Measurements from ENCODE around the gene CENPP. TPM values are rescaled to one million over a fixed set of nuclear protein-coding genes. Genes with fewer than 3 reads are reported as not detected.
A peak's percentile ranks its signal among the peaks of the same experiment; 100 is the strongest.

Gene CENPP
- total RNA-seq, 1 donor from 2014 or later = 1.3 TPM

DNA sequence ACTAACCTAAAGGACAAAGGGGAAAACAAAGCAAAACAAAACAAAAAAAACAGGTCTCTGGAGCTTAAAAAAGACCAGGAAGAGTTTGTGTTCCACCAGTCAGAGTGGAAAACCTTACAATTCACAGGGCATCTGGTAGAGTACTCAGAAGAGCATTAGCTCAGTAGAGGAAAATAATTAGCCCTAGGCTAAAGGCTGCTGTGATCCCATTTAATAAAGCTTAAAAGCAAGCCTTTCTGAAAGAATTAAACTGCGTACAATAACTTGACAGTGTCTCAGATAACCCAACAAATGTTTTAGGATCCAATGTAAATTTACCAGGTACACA, 202.7 kb downstream of the CENPP start:
- H3K36me3 ChIP-seq (ENCODE audit: control insufficient read depth, insufficient read depth, low read length) = no peaks in the 10 kb centered on the region
- TF ChIP-seq, protein P1, sequence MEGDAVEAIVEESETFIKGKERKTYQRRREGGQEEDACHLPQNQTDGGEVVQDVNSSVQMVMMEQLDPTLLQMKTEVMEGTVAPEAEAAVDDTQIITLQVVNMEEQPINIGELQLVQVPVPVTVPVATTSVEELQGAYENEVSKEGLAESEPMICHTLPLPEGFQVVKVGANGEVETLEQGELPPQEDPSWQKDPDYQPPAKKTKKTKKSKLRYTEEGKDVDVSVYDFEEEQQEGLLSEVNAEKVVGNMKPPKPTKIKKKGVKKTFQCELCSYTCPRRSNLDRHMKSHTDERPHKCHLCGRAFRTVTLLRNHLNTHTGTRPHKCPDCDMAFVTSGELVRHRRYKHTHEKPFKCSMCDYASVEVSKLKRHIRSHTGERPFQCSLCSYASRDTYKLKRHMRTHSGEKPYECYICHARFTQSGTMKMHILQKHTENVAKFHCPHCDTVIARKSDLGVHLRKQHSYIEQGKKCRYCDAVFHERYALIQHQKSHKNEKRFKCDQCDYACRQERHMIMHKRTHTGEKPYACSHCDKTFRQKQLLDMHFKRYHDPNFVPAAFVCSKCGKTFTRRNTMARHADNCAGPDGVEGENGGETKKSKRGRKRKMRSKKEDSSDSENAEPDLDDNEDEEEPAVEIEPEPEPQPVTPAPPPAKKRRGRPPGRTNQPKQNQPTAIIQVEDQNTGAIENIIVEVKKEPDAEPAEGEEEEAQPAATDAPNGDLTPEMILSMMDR (IDR thresholded peaks at IDR 0.05; ENCODE audit: insufficient read depth, low read length, severe bottlenecking) = no peak
- DNase-seq (ENCODE audit: low read depth) (no peak), FAIRE-seq (no peak)
- H3K4me3 ChIP-seq (ENCODE audit: low read depth, low read length) = no peak overlapping the region
- H3K27me3 ChIP-seq (ENCODE audit: control insufficient read depth, insufficient read depth, low read length) = no peaks in the 10 kb centered on the region

DNA sequence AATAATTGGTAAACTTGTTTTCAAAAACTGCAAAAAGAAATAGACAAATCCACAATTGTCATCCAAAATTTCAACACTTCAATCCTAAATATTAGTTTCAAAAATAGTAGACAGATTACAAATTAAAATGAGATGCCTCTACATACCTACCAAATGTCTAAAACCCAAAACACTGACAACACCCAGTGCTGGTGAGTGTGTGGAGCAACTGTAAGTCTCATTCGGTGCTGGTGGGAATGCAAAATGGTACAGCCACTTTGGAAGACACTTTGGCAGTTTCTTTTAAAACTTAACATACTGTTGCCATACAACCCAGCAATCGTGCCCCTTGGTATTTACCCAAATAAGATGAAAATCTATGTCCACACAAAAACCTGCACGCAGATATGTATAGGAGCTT, 203.4 kb downstream of the CENPP start:
- no peaks in the 10 kb centered on the region for H3K27me3 ChIP-seq (ENCODE audit: control insufficient read depth, insufficient read depth, low read length)
- DNase-seq (ENCODE audit: low read depth) (no peak), FAIRE-seq (no peak)
- no peaks in the 10 kb centered on the region for H3K36me3 ChIP-seq (ENCODE audit: control insufficient read depth, insufficient read depth, low read length)
- TF ChIP-seq, protein P1 (IDR thresholded peaks at IDR 0.05; ENCODE audit: insufficient read depth, low read length, severe bottlenecking) = no peak
- no peak overlapping the region for H3K4me3 ChIP-seq (ENCODE audit: low read depth, low read length)

DNA sequence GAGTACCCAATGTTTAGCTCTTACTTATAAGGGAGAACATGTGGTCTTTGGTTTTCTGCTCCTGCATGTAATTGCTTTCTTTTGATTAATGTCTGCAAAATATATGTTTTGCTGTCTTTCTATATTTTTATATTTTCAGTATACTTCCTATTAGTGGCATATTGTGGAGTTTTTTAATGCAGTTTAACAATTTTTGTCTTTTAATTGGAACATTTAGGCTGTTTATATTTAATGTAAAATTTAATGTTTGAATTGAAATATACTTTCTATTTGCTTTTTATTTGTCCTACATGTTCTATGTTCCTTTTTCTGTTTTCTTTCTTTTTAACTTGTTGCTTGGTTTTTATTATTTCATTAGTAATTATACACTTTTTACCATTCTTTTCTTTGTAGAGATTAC, 205.1 kb downstream of the CENPP start:
- TF ChIP-seq, protein P1 (IDR thresholded peaks at IDR 0.05; ENCODE audit: insufficient read depth, low read length, severe bottlenecking) = no peak
- FAIRE-seq = no peak
- DNase-seq (ENCODE audit: low read depth) = no peak
- no peak overlapping the region for H3K4me3 ChIP-seq (ENCODE audit: low read depth, low read length)
- H3K27me3 ChIP-seq (ENCODE audit: control insufficient read depth, insufficient read depth, low read length) = no peaks in the 10 kb centered on the region
- H3K36me3 ChIP-seq (ENCODE audit: control insufficient read depth, insufficient read depth, low read length) = no peaks in the 10 kb centered on the region

DNA sequence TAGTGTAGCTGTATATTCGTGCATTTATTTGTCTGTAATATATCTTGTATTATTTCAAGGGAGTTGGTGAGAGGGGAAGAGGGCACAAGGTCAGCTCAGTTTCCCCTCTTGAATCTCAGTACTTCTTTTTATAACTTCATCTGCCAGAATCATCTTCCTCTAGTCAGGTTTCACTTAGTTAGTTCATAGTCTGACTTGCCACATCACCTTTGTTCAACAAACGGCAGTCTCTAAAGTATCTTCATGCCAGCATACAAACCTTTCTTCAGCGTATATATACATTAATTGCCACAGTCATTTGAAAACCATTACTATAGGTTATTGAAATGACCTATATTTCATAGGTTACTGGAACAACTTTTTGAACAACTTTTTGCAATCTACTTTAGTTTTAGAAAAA, 208.5 kb downstream of the CENPP start:
- H3K36me3 ChIP-seq (ENCODE audit: control insufficient read depth, insufficient read depth, low read length) = no peaks in the 10 kb centered on the region
- FAIRE-seq (no peak), DNase-seq (ENCODE audit: low read depth) (no peak)
- TF ChIP-seq, protein P1 (IDR thresholded peaks at IDR 0.05; ENCODE audit: insufficient read depth, low read length, severe bottlenecking) = no peak
- H3K4me3 ChIP-seq (ENCODE audit: low read depth, low read length) = no peak overlapping the region
- no peaks in the 10 kb centered on the region for H3K27me3 ChIP-seq (ENCODE audit: control insufficient read depth, insufficient read depth, low read length)

DNA sequence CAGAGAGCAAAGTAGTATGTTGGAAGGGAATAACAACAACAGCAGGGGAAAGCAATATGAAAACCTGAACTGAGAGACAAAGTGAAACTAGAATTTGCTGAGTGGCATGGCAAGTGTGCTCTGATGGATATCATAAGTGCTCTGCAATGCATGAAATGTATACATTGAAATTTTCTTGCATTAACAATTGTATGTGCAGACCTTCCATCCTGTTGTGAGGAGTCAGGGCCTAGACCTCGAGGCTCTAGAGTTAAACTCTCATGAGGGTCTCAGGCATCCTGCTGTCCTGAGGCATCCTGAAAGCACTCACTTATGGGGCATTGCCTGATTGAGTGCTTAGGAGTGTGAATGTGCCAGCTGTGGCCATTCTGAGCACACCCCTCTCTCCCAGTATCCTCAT, 208.9 kb downstream of the CENPP start:
- H3K36me3 ChIP-seq (ENCODE audit: control insufficient read depth, insufficient read depth, low read length) = no peaks in the 10 kb centered on the region
- FAIRE-seq = no peak
- DNase-seq (ENCODE audit: low read depth) = peak; percentile 18
- TF ChIP-seq, protein P1 (IDR thresholded peaks at IDR 0.05; ENCODE audit: insufficient read depth, low read length, severe bottlenecking) = no peak
- no peaks in the 10 kb centered on the region for H3K27me3 ChIP-seq (ENCODE audit: control insufficient read depth, insufficient read depth, low read length)
- no peak overlapping the region for H3K4me3 ChIP-seq (ENCODE audit: low read depth, low read length)

Data from bronchial epithelial cell (primary cell).